ENCODE results near the gene SLAMF8. TPM values are rescaled to one million over a fixed set of nuclear protein-coding genes. Genes with fewer than 3 reads are reported as not detected.
A peak's percentile ranks its signal among the peaks of the same experiment; 100 is the strongest.

SLAMF8 gene
- total RNA-seq, 2 donors from 2014 or later = 0.44 TPM; not detected in 1

DNA sequence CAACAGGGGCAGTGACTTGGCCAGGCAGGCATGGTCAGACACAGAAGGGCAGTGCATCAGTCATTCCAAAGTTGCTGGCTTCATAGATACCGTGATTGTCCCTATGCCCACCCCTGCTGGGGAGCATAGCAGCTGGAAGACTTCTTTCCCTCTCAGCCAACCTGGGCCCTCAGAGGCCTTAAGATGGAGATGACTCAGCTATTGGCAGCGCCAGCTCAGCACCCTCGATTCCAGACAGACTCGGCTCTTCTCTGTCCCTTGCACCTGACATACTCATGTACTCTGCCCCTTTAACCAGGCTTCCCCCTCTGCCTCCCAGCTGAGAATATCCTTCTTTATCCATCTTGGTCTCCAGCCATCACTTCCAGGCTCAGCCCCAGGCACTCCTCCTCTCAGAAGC, 16.8 kb downstream of the SLAMF8 start:
- ATAC-seq = no peak
- no peaks in the 10 kb centered on the region for H3K9me3 ChIP-seq (ENCODE audit: control insufficient read depth, low read length, poor library complexity, severe bottlenecking)
- Mint-ChIP-seq H3K27ac (no peak overlapping the region), H3K36me3 (ENCODE audit: low read depth) (peaks cover 2% of the 10 kb centered on the region), H3K4me1 (peaks cover 12% of the 10 kb centered on the region), H3K4me3 (no peak overlapping the region), H3K27me3 (peaks cover 25% of the 10 kb centered on the region)
- no peak for DNase-seq

DNA sequence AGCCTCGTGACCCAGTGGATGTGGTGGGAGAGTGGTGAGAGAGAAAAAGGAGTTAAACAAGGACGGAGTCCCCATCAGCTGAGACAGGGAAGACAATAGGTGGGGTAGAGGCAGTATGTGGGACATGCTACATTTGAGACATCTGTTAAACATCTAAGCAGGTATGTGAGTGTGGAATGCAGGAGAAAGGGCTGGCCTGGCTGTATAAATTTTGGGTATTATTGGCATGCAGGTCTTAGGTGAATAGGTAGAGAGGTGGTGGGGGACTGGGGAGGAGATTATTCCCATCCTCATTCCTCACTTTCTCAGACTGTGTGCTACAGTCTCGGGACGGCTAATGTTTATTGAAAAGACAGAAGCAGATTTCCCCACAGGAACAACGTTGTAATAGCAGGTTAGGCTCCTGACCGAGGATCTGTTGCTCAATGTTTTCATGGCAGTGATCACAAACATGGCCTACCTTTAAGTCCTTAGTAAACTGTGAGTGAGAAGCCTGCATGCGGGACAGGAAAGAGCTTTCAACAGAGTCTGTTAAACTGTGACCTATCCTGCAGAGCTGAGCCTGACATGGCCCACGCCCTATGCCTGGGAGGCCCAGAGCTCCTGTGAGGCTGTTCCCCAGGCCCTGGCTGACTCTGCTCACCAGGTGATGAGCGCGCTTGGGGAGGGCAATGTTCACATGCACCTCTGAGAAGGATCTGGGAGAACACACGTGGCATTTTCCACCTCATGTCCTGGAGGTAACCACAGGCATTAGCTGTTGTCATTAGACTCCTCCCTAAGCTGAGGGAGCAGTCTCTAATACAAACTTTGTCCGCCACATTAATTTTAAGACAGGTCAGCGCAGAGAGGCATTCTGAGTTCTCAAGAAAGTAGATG, 19.3 kb downstream of the SLAMF8 start:
- Mint-ChIP-seq H3K36me3 (ENCODE audit: low read depth) (peaks cover 2% of the 10 kb centered on the region), H3K4me3 (no peak overlapping the region), H3K27ac (no peak overlapping the region), H3K27me3 (peaks cover 25% of the 10 kb centered on the region), H3K4me1 (peaks cover 15% of the 10 kb centered on the region)
- no peaks in the 10 kb centered on the region for H3K9me3 ChIP-seq (ENCODE audit: control insufficient read depth, low read length, poor library complexity, severe bottlenecking)
- DNase-seq = no peak
- no peak for ATAC-seq

DNA sequence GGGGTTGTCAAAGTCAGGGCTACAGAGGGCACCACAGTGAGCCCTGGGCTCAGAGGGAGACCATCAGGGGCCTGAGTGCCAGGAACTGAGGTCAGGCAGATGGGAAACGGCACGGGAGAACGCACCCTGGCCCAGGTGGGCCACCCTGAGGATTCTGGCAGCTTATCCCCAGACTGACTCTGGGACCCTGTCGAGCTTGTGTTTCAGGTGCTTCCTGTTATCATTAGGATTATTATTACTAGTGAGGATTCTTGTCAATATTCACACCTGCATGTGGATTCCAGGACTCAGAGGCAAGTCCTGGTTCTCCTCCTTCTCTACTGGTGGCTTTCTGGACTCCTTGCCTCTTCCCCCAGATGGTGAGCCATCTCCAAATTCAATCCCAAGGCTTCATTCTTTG, 20.6 kb downstream of the SLAMF8 start:
- Mint-ChIP-seq H3K4me3 (no peak overlapping the region), H3K36me3 (ENCODE audit: low read depth) (no peaks in the 10 kb centered on the region), H3K27ac (no peak overlapping the region), H3K4me1 (peaks cover 17% of the 10 kb centered on the region), H3K27me3 (peaks cover 25% of the 10 kb centered on the region)
- H3K9me3 ChIP-seq (ENCODE audit: control insufficient read depth, low read length, poor library complexity, severe bottlenecking) = no peaks in the 10 kb centered on the region
- no peak for ATAC-seq
- no peak for DNase-seq

DNA sequence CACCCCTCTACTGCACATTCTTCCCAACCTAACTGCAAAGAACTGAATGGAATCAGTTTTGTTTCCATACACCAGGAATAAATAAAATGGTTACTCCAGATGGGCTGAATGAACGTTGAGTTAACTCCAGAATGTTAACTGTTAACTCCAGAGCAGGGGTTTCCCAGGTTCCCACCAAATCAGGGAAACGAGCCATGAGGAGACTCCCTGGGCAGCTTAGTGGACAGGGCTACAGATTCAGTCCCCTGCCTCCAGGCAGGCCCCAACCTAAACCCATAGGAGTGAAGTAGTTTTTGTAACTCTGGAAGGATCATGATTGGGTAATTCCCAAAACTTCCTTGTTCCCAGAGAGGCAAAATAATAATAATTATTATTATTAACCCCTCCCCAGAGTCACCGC, 21.7 kb downstream of the SLAMF8 start:
- DNase-seq (no peak), ATAC-seq (no peak)
- peaks cover 21% of the 10 kb centered on the region for H3K4me1 Mint-ChIP-seq
- H3K9me3 ChIP-seq (ENCODE audit: control insufficient read depth, low read length, poor library complexity, severe bottlenecking) = no peaks in the 10 kb centered on the region
- no peak overlapping the region for H3K4me3 Mint-ChIP-seq
- H3K27ac Mint-ChIP-seq = no peak overlapping the region
- H3K27me3 Mint-ChIP-seq = peaks cover 25% of the 10 kb centered on the region
- no peaks in the 10 kb centered on the region for H3K36me3 Mint-ChIP-seq (ENCODE audit: low read depth)

DNA sequence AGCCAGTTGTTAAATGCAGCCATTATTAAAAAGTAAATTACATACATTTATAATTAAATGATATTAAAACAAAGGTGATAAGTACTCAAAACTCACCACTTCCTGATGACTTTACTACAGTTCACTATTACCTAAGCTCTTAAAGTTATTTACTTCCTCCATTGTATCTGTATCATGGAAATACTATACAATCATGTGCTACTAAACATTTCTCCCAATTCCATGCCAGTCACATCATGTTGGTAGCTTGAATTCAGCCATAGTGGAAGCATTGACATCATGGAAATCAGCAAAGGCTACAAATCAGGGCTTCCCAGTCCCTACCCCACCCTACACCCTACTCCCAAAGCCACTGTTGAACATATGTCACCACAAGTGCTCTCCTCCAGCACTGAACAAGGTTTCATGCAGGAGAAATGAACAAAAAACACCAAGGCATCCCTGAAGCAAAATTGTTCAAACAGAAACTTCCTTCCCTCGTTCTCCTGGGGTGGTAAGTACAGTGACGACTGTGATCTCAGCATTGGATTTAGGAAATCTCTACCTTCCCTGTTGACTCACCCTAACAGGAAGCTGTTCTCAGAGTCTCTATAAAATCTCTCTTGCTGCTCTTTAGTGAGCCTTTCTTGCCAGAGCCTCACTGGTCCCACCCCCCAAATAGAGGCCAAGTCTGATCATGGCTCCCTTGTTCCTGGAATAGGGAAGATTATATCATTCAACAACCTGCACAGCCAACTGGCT, 23.1 kb downstream of the SLAMF8 start:
- H3K36me3 Mint-ChIP-seq (ENCODE audit: low read depth) = no peaks in the 10 kb centered on the region
- H3K4me1 Mint-ChIP-seq = peaks cover 19% of the 10 kb centered on the region
- H3K27ac Mint-ChIP-seq = no peak overlapping the region
- peaks cover 13% of the 10 kb centered on the region for H3K27me3 Mint-ChIP-seq
- H3K9me3 ChIP-seq (ENCODE audit: control insufficient read depth, low read length, poor library complexity, severe bottlenecking) = no peaks in the 10 kb centered on the region
- H3K4me3 Mint-ChIP-seq = no peak overlapping the region
- ATAC-seq (no peak), DNase-seq (no peak)

DNA sequence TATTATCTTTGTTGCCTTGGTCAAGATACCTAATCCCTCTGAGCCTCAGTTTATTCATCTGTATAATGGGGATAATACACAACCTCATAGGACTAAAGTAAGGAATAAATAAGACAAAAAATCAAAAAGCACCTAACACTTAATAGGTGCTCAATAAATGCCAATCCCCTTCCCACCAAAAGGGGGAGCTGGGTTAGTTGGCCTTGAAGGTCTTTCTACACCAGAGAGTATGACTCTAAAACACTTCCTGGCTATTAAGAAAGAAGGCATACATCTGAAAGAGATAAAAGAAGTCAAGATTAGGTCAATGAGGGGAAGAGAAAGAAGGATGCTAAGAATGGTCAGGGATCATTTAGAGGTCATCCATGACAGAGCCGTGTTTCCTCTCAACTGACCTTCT, 24.7 kb downstream of the SLAMF8 start:
- H3K27me3 Mint-ChIP-seq = peaks cover 3% of the 10 kb centered on the region
- H3K4me1 Mint-ChIP-seq = peaks cover 23% of the 10 kb centered on the region
- ATAC-seq = no peak
- H3K36me3 Mint-ChIP-seq (ENCODE audit: low read depth) = peaks cover 2% of the 10 kb centered on the region
- no peak for DNase-seq
- H3K4me3 Mint-ChIP-seq = no peak overlapping the region
- no peaks in the 10 kb centered on the region for H3K9me3 ChIP-seq (ENCODE audit: control insufficient read depth, low read length, poor library complexity, severe bottlenecking)
- H3K27ac Mint-ChIP-seq = no peak overlapping the region

DNA sequence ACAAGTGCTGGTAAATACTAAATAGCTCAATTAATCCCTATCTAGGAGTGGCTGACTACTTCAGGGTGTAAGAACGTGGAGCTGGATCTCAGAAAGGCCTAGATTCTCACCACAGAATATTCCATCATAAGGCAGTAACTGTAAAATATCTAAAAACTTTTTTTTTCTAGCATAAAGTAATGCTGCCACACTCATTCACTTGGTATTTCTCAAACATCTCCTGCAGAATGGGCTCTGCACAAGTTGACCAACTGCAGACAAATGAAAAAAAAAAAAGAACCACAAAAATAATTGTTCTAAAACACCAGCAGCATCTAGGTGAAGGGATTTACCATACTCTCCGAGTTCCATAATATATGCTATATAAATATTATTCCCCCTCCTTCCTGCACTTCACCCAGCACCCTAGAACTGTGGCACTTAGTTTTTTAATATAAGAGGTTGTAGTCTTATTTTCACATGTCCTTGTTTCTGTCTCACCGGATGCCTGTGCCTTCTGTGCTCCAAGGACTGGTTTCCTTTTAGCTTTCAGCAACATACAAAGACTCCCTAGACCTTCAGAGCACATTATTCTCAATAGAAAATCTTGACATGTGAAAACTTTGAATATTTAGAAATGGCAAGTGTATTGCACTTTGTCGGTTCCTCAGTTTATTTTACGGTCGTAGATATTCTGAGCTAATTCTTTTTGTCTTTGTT, 26.9 kb downstream of the SLAMF8 start:
- DNase-seq = no peak
- peaks cover 18% of the 10 kb centered on the region for H3K4me1 Mint-ChIP-seq
- no peaks in the 10 kb centered on the region for H3K27me3 Mint-ChIP-seq
- peak overlapping the region; percentile 51 for H3K27ac Mint-ChIP-seq
- no peak for ATAC-seq
- H3K36me3 Mint-ChIP-seq (ENCODE audit: low read depth) = peaks cover 2% of the 10 kb centered on the region
- no peaks in the 10 kb centered on the region for H3K9me3 ChIP-seq (ENCODE audit: control insufficient read depth, low read length, poor library complexity, severe bottlenecking)
- H3K4me3 Mint-ChIP-seq = peak overlapping the region; percentile 97

DNA sequence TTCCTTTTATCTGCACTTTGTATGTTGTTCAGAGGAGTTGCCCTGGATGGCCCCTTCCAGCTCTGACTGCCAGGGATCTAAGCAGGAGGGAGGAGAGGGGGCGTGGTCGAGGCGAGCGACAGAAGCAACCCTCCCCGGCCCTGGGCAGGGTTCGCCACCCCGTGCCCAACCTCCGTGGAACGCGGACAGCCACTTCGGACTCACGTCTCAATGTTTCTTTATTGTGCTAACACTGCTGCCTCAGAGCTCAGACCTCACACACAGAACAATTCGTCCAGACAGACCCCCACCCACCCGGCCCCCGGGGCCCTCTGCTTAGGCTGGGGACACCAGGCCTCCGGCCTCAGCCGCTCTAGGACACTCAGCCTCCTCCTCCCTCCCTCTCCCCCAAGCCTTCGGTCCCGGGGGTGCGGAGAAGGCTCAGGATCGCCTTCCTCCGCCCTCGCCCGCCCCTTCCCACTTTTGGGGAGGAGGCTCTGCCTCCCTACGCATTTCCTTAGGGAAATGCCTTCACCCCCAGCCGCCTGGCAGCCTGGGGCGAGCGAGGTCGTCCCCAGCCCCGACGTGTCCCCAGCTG, 27.5 kb downstream of the SLAMF8 start:
- ATAC-seq = peak; percentile 18

DNA sequence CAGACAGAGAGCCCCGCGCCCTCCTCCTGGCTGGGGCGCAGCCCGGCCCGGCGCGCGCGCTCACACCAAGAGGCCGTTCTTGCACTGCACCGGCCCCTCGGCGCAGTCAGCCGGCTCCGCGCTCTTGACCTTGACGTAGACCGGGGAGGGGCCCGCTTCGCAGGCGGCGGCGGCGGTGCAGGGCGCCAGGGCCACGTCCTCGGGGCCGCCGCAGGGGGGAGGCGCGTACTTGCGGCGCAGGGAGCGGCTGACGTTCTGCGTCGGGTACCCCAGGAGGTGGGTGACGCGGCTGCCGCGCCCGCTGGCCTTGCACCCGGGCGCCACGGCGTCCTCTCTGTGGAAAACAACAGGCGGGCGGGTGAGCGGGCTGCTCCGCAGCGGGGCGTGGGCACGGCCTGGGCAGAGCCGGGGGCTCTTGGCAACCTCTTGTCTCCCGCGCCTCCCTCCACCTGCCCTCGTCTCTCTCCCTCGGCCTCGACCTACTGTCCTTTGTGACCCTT, 28.1 kb downstream of the SLAMF8 start:
- H3K9me3 ChIP-seq (ENCODE audit: control insufficient read depth, low read length, poor library complexity, severe bottlenecking) = no peaks in the 10 kb centered on the region
- DNase-seq (peak; percentile 46 to 60 (median 49)), ATAC-seq (peak; percentile 96)
- H3K27ac Mint-ChIP-seq = peak overlapping the region; percentile 93
- peaks cover 2% of the 10 kb centered on the region for H3K36me3 Mint-ChIP-seq (ENCODE audit: low read depth)
- H3K4me3 Mint-ChIP-seq = peak overlapping the region; percentile 97
- peaks cover 18% of the 10 kb centered on the region for H3K4me1 Mint-ChIP-seq
- peaks cover 1% of the 10 kb centered on the region for H3K27me3 Mint-ChIP-seq

More for the DNA sequence above, 27.5 kb downstream of the SLAMF8 start:
- Mint-ChIP-seq H3K36me3 (ENCODE audit: low read depth) (peaks cover 2% of the 10 kb centered on the region), H3K4me3 (peak overlapping the region; percentile 97), H3K27me3 (no peaks in the 10 kb centered on the region), H3K27ac (peak overlapping the region; percentile 51), H3K4me1 (peaks cover 18% of the 10 kb centered on the region)
- DNase-seq = no peak
- H3K9me3 ChIP-seq (ENCODE audit: control insufficient read depth, low read length, poor library complexity, severe bottlenecking) = no peaks in the 10 kb centered on the region

DNA sequence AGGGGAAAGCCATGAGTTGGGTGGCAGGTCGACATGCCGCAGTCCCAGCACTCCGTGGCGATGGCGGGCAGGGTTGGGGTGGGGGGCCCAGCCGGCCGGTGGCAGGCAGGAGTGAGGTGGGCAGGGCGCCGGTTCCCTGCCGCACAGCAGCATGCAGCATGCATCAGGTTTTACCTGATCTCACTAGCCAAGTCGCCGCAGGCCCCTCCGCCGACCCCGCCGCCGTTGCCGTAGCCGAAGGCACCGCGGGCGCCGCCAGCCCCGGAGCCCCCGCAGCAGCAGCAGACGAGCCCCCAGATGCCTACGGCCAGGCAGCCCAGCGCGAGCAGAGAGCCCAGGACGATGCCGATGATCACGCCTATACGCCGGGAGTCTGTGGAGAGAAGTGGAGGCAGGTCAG, 29.0 kb downstream of the SLAMF8 start:
- no peak for DNase-seq
- H3K4me3 Mint-ChIP-seq = peak overlapping the region; percentile 55
- H3K27ac Mint-ChIP-seq = peak overlapping the region; percentile 93
- peaks cover 20% of the 10 kb centered on the region for H3K4me1 Mint-ChIP-seq
- H3K36me3 Mint-ChIP-seq (ENCODE audit: low read depth) = peaks cover 2% of the 10 kb centered on the region
- H3K9me3 ChIP-seq (ENCODE audit: control insufficient read depth, low read length, poor library complexity, severe bottlenecking) = no peaks in the 10 kb centered on the region
- no peak for ATAC-seq
- H3K27me3 Mint-ChIP-seq = peaks cover 8% of the 10 kb centered on the region

DNA sequence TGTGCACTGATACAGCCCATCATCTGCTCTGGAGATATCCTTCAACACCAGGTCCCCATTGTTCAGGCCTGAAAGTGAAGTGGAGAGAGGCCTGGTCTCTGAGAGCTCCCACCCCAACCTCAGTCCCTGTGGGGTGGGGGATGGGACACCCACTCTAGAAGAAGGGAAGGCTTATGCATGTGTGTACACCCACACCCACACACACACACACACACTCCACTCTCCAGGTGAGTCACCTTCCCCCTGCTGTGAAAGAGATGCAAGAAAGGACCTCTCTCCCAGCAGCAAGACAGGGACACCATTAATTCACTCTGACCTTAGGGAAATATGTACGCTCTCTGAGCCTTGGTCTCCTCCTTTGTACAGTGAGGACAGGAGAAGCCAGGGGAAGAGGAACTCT, 29.9 kb downstream of the SLAMF8 start:
- H3K4me1 Mint-ChIP-seq = peaks cover 17% of the 10 kb centered on the region
- H3K27me3 Mint-ChIP-seq = peaks cover 11% of the 10 kb centered on the region
- H3K9me3 ChIP-seq (ENCODE audit: control insufficient read depth, low read length, poor library complexity, severe bottlenecking) = no peaks in the 10 kb centered on the region
- no peak overlapping the region for H3K27ac Mint-ChIP-seq
- H3K36me3 Mint-ChIP-seq (ENCODE audit: low read depth) = peaks cover 2% of the 10 kb centered on the region
- DNase-seq (no peak), ATAC-seq (no peak)
- H3K4me3 Mint-ChIP-seq = no peak overlapping the region

DNA sequence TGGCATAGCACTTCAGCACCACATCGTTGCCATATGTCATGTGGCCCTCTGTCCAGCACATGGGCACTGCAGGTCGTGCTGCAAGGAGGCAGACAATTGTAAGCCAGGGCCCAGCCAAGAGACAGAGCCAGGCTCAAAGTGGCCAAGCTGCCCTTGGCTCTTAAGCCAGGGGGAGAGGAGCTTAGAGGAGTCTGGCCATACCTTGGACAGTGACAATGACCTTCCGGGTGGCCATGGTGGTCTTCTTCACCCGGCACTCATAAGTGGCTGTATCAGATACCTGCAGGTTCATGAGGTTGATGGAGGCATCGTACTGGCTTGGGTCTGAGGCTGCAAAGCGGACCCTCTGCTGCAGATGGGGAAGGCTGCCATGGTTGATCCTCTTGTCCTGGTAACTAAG, 31.2 kb downstream of the SLAMF8 start:
- peaks cover 2% of the 10 kb centered on the region for H3K36me3 Mint-ChIP-seq (ENCODE audit: low read depth)
- no peak for ATAC-seq
- H3K9me3 ChIP-seq (ENCODE audit: control insufficient read depth, low read length, poor library complexity, severe bottlenecking) = no peaks in the 10 kb centered on the region
- no peak overlapping the region for H3K27ac Mint-ChIP-seq
- no peak for DNase-seq
- peaks cover 20% of the 10 kb centered on the region for H3K27me3 Mint-ChIP-seq
- peaks cover 17% of the 10 kb centered on the region for H3K4me1 Mint-ChIP-seq
- no peak overlapping the region for H3K4me3 Mint-ChIP-seq
